HEK293 (cell line): Measurements from ENCODE around the gene SHROOM1.

Experiments used
- CTCF ChIA-PET: fragments of 350-600 bp; formaldehyde crosslinking; extraction: SDS; loops from one replicate; lab custom pipeline; 2021; ENCODE audit warnings: antibody characterized with exemption; lab: Yijun Ruan, JAX
- POLR2A ChIA-PET: fragments of 300-600 bp; formaldehyde crosslinking; extraction: SDS; loops from one replicate; lab custom pipeline; 2020; ENCODE audit warnings: antibody characterized with exemption, inconsistent platforms; lab: Yijun Ruan, JAX
- H3K27ac ChIP-seq: fragments of 200-500 bp; sonication (Bioruptor generic); 2 replicates; pipeline ENCODE4 v1.5.1; 2014; ENCODE audit warnings: low read depth, low read length, control low read depth, inconsistent platforms; ENCODE audit errors: extremely low read depth
- H3K36me3 ChIP-seq, 2 experiments: fragments of 200-500 bp in 1 of 2; sonication (Bioruptor generic) in 1 of 2; 1 replicate in 1 of 2; 2 replicates in 1 of 2; pipeline ENCODE4 v1.5.1; 2014 to 2017; ENCODE audit warnings: inconsistent platforms in 2 of 2, low read length in 2 of 2; ENCODE audit not compliant: control insufficient read depth in 2 of 2, insufficient read depth in 1 of 2
- H3K4me1 ChIP-seq: fragments of 200-500 bp; sonication (Bioruptor generic); 2 replicates; pipeline ENCODE4 v1.5.1; 2014; ENCODE audit warnings: mild to moderate bottlenecking, low read length, inconsistent platforms; ENCODE audit not compliant: control insufficient read depth, insufficient read depth
- H3K4me3 ChIP-seq: 2 replicates; pipeline ENCODE4 v1.5.1; 2011; ENCODE audit warnings: low read depth, mild to moderate bottlenecking, control low read depth, low read length, moderate library complexity
- H3K9me3 ChIP-seq: fragments of 200-500 bp; sonication (Bioruptor generic); 2 replicates; pipeline ENCODE4 v1.5.1; 2014; ENCODE audit warnings: low read depth, low read length, inconsistent platforms; ENCODE audit not compliant: control insufficient read depth, insufficient read depth
- HOXA7 ChIP-seq: sonication (generic); formaldehyde crosslinking; IDR thresholded peaks from 2 replicates; pipeline ENCODE4 v1.8.1; 2022; ENCODE audit warnings: missing genetic modification reagents, borderline replicate concordance
- PRDM10 ChIP-seq: fragments of 450-650 bp; formaldehyde crosslinking; IDR thresholded peaks from 2 replicates; pipeline ENCODE4 v1.5.1; 2016; ENCODE audit warnings: missing biosample characterization, missing genetic modification characterization
- SALL2 ChIP-seq: fragments of 450-650 bp; formaldehyde crosslinking; IDR thresholded peaks from 2 replicates; pipeline ENCODE4 v1.5.0; 2017; ENCODE audit warnings: missing biosample characterization, mild to moderate bottlenecking, missing genetic modification characterization, borderline replicate concordance
- ZFHX2 ChIP-seq: fragments of 450-650 bp; formaldehyde crosslinking; conservative IDR thresholded peaks from 2 replicates; pipeline ENCODE4 v1.5.1; 2016; ENCODE audit warnings: missing biosample characterization, missing genetic modification characterization
- ZNF114 ChIP-seq: fragments of 450-650 bp; formaldehyde crosslinking; IDR thresholded peaks from 2 replicates; pipeline ENCODE4 v1.5.0; 2017; ENCODE audit warnings: missing biosample characterization, missing genetic modification characterization
- ZNF175 ChIP-seq: fragments of 450-650 bp; formaldehyde crosslinking; IDR thresholded peaks from 2 replicates; pipeline ENCODE4 v1.5.1; 2016; ENCODE audit warnings: missing biosample characterization, missing genetic modification characterization
- ZNF18 ChIP-seq: fragments of 450-650 bp; formaldehyde crosslinking; IDR thresholded peaks from 2 replicates; pipeline ENCODE4 v1.5.1; 2016; ENCODE audit warnings: missing biosample characterization, missing genetic modification characterization
- ZNF394 ChIP-seq: fragments of 450-650 bp; formaldehyde crosslinking; IDR thresholded peaks from 2 replicates; pipeline ENCODE4 v1.5.1; 2016; ENCODE audit warnings: missing biosample characterization, missing genetic modification characterization, mild to moderate bottlenecking, moderate library complexity, borderline replicate concordance
- ZNF558 ChIP-seq: fragments of 450-650 bp; formaldehyde crosslinking; IDR thresholded peaks from 2 replicates; pipeline ENCODE4 v1.5.1; 2016; ENCODE audit warnings: missing biosample characterization, missing genetic modification characterization
- ZNF571 ChIP-seq: fragments of 450-650 bp; formaldehyde crosslinking; IDR thresholded peaks from 2 replicates; pipeline ENCODE4 v1.5.0; 2017; ENCODE audit warnings: missing biosample characterization, missing genetic modification characterization
- ZNF768 ChIP-seq: fragments of 450-650 bp; formaldehyde crosslinking; IDR thresholded peaks from 2 replicates; pipeline ENCODE4 v1.5.1; 2018; ENCODE audit warnings: missing biosample characterization, mild to moderate bottlenecking, missing genetic modification characterization
- ZNF791 ChIP-seq: fragments of 450-650 bp; formaldehyde crosslinking; IDR thresholded peaks from 2 replicates; pipeline ENCODE4 v1.5.1; 2016; ENCODE audit warnings: missing biosample characterization, missing genetic modification characterization
- ZNF792 ChIP-seq: fragments of 450-650 bp; formaldehyde crosslinking; IDR thresholded peaks from 2 replicates; pipeline ENCODE4 v1.5.1; 2016; ENCODE audit warnings: missing biosample characterization, missing genetic modification characterization

The SHROOM1 gene

GRCh38 chr5:132828846-132829494 is 1.5 kb downstream of the SHROOM1 start:
- ChIA-PET CTCF (interaction anchor here (0.6 to 4.8 kb wide), 13 partner anchors 9 to 303 kb away, joined by 3 to 29 read pairs (median 4); partner anchors contain the start of genes CCNI2, GDF9 and UQCRQ), POLR2A (interaction anchor here (0.6 to 2.6 kb wide), 3 partner anchors 19 to 38 kb away, joined by 3 to 10 read pairs (median 5); partner anchors contain the start of genes GDF9 and UQCRQ)
- Histone ChIP-seq H3K27ac (no peak overlapping the region), H3K9me3 (no peaks in the 10 kb centered on the region), H3K4me3 (no peak overlapping the region), H3K4me1 (no peaks in the 10 kb centered on the region), H3K36me3 (peaks cover 0 to 27% of the 10 kb centered on the region in 2 experiments; a peak in 1 of 3 replicates)
- TF ChIP-seq ZNF792 (no peak), ZNF394 (tag by site-specific recombination) (peak; percentile 69), ZNF175 (tag by site-specific recombination) (no peak), ZNF571 (tag by site-specific recombination) (no peak)

GRCh38 chr5:132827943-132828673 is 2.3 kb downstream of the SHROOM1 start:
- no peak for TF ChIP-seq SALL2 (tag by site-specific recombination)
- TF ChIP-seq ZFHX2 (tag by site-specific recombination): peak; percentile 65
- no peak for TF ChIP-seq ZNF114 (tag by site-specific recombination)
- no peak for TF ChIP-seq ZNF18 (tag by site-specific recombination)
- no peak for TF ChIP-seq HOXA7
- TF ChIP-seq ZNF791 (tag by site-specific recombination): no peak
- TF ChIP-seq ZNF558 (tag by site-specific recombination): no peak
- Histone ChIP-seq H3K4me3 (no peak overlapping the region), H3K36me3 (peaks cover 0 to 33% of the 10 kb centered on the region in 2 experiments; a peak in 1 of 3 replicates), H3K27ac (no peak overlapping the region), H3K9me3 (no peaks in the 10 kb centered on the region), H3K4me1 (no peaks in the 10 kb centered on the region)
- ChIA-PET CTCF (interaction anchor here (0.6 to 4.8 kb wide), 8 partner anchors 8 to 326 kb away, joined by 3 to 29 read pairs (median 4); partner anchors contain the start of gene CCNI2), POLR2A (interaction anchor here (0.8 to 2.6 kb wide), 2 partner anchors 8 to 38 kb away, joined by 3 to 10 read pairs; partner anchors contain the start of genes GDF9 and UQCRQ)

GRCh38 chr5:132826424-132827082 is 3.9 kb downstream of the SHROOM1 start:
- TF ChIP-seq PRDM10 (tag by site-specific recombination) (peak; percentile 39; the same call in 1 of the 2 replicates), ZNF768 (tag by site-specific recombination) (no peak)
- ChIA-PET POLR2A (no interaction called here), CTCF (interaction anchor here (0.6 to 4.8 kb wide), 2 partner anchors 34 to 56 kb away, joined by 3 to 20 read pairs; no protein-coding TSS in a partner anchor)
- H3K27ac ChIP-seq: no peak overlapping the region
- no peak overlapping the region for H3K4me3 ChIP-seq
- peaks cover 0 to 38% of the 10 kb centered on the region in 2 experiments; a peak in 1 of 3 replicates for H3K36me3 ChIP-seq
- no peaks in the 10 kb centered on the region for H3K9me3 ChIP-seq
- no peaks in the 10 kb centered on the region for H3K4me1 ChIP-seq
